HEK293T (cell line): ENCODE results near the gene TTC16.

Experiments
- ARNT ChIP-seq: fragments of 450-650 bp; IDR thresholded peaks from 2 replicates; pipeline ENCODE4 v1.6.1; 2017; ENCODE audit warnings: mild to moderate bottlenecking
- BHLHE40 ChIP-seq: fragments of 450-650 bp; IDR thresholded peaks from 2 replicates; pipeline ENCODE4 v1.6.1; 2016; ENCODE audit warnings: mild to moderate bottlenecking, moderate library complexity, borderline replicate concordance
- FOXM1 ChIP-seq: fragments of 450-650 bp; IDR thresholded peaks from 2 replicates; pipeline ENCODE4 v1.6.1; 2017; ENCODE audit warnings: mild to moderate bottlenecking, borderline replicate concordance
- LEF1 ChIP-seq: fragments of 450-650 bp; IDR thresholded peaks from 2 replicates; pipeline ENCODE4 v1.6.1; 2017; ENCODE audit warnings: mild to moderate bottlenecking, borderline replicate concordance
- NFRKB ChIP-seq: fragments of 450-650 bp; IDR thresholded peaks from 2 replicates; pipeline ENCODE4 v1.6.1; 2016; ENCODE audit warnings: mild to moderate bottlenecking, moderate library complexity
- SUZ12 ChIP-seq: fragments of 450-650 bp; IDR thresholded peaks from 2 replicates; pipeline ENCODE4 v1.6.1; 2016; ENCODE audit warnings: mild to moderate bottlenecking
- ZNF384 ChIP-seq: fragments of 450-650 bp; IDR thresholded peaks from 2 replicates; pipeline ENCODE4 v1.6.1; 2016

DNA sequence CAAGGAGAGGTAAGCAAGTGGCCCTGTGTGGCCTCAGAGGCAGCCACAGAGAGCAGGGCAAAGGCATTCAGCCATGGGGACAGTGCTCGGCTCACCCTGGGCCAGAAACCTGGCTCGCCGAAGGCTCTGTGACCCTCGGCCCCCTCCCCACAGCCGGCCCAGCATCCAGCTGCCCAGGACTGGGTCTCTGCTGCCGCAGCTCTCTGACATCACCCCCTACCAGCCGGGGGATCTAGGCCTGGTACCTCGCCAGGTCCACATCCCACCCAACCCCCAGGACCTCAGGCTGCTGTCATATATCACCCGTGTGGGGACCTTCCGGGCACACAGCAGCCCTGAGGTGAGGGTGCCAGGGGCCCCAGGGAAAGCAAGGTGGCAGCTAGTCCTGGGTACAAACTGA lies 3.0 kb upstream of the TTC16 start:
- TF ChIP-seq SUZ12 (no peak), BHLHE40 (no peak), FOXM1 (no peak), LEF1 (no peak), ARNT (no peak), NFRKB (no peak), ZNF384 (no peak)
